DMS153 treated with DMSO at 0.1 percent for 48 hours (cell line): Measurements from ENCODE around the gene CD7.

ENCODE experiments used
- DNase-seq: peaks from one replicate; lab custom pipeline; 2025; ENCODE audit not compliant: unreplicated experiment; lab: John Stamatoyannopoulos, UW

The CD7 gene

DNA sequence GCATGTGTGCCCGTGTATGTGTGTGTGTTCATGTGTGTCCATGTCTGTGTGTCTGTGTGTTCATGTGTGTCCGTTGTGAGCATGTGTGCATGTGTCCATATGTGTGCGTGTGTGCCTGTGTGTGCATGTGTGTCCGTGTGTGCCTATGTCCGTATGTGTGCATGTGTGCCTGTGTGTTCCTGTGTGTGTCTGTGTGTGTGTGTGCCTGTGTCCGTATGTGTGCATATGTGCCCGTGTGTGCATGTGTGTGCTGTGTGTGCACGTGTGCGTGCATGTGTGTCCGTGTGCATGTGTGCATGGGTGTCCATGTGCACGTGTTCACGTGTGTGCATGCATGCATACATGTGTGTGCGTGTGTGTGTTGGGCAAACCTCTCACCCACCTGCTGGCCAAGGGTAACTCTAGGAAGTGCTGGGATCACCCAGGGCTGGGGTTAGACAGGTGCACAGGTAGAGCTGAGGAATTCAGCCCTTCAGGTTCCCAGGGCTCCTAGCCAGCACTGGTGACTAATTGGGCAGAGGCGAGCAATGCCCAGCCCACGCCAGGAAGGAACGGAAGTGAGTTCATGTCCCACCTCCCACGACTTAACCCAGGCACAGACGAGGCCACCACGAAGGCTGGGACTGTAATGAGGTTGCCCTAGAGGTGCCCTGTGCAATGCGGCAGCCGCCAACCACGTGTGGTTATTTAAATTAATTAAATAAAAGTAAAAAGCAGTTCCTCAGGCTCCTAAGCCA lies 35.7 kb downstream of the CD7 start:
- DNase-seq: no peak

DNA sequence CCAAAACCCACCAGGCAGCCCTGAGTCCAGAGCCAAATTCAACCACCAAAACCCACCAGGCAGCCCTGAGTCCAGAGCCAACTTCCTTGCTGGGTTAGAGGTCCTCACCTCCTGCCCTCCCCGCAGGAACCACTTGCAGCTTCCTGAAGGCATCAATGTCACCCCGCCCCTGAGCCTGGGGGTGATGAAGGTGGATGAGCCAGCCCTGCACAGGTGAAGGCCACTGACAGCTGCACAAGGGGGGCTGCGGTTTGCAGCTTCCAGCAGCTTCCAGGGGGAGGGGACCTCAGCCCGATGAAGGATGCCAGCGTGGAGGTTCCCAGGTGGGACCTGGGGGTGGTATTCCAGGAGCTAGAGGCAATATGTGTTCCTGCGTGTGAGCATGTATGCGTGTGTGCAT lies 36.3 kb downstream of the CD7 start:
- no peak for DNase-seq

DNA sequence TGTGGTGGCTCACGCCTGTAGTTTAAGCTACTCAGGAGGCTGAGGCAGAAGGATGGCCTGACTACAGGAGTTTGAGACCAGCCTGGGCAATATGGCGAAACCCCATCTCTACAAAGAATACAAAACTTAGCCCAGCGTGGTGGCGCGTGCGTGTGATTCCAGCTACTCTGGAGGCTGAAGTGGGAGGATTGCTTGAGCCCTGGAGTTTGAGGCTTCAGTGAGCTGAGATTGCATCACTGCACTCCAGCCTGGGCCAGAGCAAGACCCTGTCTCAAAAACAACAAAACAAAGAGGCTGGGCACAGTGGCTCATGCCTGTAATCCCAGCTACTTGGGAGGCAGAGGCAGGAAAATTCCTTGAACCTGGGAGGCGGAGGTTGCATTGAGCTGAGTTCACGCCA lies 36.9 kb downstream of the CD7 start:
- no peak for DNase-seq

DNA sequence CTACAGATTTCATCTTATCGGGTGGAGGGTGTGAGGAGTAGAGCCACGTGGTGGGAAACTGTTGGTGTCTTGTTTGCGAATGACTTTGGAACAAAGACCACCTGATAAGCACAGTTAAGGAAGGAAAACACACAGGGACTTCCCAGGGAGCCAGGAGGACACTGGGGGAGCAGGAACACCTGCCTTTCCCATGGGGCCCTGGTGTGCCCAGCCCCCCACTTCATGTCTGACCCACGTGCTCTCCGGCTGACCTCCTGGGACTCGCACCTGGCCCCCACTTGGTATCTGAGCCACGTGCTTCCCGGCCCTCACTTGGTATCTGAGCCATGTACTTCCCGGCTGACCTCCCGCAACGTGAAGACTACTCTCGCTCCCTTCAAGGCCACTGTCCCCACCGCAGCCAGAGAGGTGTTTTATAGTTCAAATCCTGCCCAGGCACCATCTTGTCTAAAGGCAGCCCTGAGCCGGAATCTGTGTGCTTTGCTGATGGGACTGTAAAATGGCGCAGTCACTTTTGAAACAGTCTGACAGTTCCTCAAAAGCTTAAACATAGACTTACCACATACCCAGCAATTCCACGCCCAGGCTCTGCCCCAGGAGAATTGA lies 38.5 kb downstream of the CD7 start:
- DNase-seq: no peak

DNA sequence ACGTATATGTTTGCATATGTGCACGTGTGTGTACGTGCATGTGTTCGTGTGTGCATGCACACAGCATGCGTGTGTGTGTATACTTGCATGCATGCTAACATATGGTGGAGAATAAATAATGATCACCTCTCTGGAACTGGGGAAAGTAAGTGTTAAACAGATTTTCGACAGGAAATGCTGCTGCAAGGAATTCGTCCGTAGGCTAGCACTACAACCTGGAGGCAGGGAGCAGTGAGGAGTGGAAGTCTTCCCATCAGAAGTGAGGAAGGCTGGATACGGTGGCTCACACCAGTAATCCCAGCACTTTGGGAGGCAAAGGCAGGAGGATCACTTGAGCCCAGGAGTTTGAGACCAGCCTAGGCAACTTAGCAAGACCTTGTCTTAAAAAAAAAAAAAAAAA lies 39.1 kb downstream of the CD7 start:
- DNase-seq: no peak

DNA sequence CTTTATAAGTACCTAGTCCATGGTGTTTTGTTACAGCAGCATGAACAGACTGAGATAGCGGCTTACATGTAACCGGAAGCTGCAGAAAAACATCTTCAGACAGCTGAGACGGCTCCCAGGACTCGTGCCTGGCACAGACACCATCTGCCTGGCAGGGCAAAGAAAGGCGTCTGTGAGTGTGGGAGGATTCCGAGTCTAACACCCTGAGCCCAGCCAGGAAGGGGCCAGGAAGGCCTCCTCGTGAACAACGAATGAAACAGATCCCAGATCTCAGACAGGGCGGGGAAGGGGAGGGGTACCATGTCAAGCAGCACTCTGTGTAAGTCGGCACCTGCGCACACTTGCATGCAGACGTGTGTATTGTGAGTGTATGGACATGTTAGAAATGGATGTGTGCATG lies 39.6 kb downstream of the CD7 start:
- no peak for DNase-seq

DNA sequence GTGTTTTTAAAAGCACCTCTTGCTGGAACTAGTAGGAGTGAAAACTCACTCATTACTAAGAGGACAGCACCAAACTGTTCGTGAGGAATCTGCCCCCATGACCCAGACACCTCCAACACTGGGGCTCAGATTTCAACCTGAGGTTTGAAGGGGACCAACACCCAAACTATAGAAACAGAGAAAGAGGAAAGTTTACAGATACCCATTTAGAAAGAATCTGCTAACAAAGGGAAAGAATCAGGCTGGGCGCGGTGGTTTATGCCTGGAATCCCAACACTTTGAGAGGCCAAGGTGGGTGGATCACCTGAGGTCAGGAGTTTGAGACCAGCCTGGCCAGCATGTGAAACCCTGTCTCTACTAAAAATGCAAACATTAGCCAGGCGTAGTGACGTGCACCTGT lies 40.5 kb downstream of the CD7 start:
- DNase-seq: no peak

DNA sequence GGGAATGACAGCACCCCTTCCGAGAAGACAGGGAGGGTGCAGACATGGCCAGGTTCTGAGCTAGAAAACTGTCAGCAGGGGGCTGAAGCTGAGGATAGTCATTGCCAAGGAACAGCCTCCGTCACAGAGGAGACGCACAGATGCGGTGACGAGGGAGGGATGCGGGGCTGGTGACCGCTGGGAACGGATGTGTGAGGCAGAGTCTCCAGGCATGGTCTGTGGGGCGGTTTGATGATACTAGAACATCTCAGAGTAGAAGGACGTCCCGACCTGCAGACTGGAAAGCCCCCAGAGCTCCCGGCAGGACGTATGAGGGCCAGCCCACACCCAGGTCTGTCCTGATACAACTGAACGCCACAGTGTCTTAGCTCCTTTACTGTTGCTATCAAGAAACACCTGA lies 42.1 kb downstream of the CD7 start:
- DNase-seq: no peak

DNA sequence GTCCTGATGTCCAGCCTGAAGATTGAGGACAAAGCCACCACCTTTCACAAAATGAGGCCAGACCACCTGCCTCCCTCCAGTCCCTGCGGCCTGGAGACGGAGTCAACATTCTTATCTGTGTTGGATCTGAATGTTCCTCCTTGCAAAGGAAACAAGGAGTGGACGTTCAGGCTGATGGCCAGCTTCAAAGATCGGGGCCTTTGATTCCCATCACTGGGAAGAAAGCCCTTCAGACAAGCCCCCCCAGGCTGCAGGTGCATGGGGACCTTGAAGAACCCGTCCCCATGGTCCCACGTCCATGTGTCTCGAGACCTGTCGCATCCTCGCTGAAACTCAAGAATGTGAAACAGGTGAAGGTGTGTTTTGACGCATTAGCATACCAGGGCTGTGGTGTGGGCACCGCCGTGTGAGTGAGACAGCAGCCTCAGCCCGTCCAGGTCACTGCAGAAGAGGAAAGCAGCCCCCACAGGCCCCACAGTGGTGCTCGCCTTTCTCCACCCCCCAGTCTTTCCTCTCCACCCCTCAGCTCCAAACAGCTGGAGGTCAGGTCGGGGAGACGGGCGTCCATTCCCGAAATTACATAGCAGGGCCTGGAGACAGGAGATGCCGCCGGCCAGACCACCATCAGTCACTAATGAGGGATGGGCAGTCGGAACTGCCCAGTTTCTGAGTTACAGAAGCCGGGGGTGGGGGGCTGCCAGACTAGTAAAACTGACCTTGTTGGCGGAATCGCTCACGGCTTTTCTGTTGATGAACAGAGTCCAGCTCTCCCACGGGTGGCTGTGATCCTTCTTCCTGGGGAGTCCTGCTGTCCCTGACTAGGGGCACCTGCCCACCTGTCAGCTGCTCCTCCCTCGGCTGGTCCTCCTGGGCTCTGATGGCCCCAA lies 43.0 kb downstream of the CD7 start:
- DNase-seq: no peak

DNA sequence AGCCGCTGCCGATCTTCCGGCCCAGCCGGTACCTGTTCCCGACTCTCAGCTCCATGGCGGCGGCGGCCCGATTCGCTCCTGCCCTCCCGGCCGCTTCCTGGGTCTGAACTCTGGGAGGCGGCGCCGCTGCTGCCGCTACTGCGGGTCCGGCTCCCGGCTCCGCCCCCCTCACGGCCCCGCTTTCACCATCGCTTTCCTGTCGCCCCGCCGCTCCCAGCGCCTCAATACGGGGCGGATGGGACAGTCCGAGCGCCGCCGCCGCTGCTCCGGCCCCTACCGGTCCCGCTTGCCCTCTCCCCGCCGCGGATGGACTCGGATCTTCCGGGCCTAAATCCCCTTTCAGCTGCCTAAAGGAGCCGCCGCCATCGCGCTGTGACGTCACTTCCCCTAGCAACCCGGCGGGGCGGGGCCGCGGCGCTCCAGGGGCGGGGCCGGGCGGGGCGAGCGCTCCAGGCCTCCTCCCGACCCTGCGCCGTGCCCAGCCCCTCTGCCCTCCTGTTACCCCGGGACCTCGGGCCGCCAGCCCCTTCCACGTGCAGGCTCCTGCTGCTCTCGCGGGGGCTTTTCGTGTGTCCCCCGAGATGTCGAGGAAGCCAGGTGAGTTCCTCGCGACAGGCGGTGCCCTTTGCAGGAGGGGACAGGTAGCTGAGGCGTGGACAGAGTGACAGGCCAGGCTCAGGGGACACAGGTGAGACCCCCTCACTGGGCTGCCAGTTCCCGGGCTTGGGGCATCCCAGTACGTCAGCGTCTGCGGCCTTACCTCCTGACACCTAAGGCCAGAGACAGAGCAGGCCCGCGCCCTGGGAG lies 43.9 kb downstream of the CD7 start, which contains the start of gene CSNK1D:
Gene CSNK1D (minus strand): TSS at position 374 of the 807 bp plus-strand sequence. CDS start 319 bp downstream, at position 55.
- peak; percentile 48 for DNase-seq

DNA sequence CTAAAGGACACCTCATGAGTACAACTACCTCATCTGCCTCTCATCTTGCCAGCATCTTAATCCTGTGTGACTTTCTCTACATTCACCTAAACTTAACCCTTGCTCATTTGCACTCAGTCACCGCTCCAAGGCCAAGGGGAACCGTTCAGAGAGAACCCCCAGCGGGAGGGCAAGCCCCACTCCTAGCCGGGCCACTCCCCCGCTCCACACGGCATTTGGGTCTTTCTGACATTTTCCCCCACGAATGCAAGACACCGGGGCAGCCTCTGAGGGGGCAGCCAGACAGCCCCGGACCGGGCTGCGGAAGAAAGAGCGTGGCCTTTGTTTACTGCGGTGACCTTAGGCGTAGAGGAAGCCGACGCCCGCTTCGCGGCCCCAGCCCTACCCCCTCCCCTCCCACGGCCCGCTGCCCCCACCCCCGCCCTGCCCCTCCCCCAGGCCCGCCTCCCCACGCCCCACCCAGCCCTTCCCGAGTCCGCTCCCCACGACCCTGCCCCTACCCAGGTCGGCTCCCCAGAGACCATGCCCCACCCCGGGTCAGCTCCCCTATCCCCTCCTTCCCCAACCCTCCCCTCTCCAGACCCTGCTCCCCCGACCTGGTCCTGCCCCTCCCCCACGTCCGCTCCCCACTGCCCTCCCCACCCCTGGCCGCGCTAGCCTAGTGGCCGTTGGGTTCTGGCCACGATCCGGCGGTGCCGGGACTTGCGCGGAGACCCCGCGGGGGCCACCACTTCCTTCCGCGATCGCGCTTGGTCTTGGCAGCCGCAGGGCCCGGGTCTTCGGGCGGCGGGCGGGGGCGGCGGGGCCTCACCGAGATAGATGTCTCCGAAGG lies 44.7 kb downstream of the CD7 start:
- no peak for DNase-seq

DNA sequence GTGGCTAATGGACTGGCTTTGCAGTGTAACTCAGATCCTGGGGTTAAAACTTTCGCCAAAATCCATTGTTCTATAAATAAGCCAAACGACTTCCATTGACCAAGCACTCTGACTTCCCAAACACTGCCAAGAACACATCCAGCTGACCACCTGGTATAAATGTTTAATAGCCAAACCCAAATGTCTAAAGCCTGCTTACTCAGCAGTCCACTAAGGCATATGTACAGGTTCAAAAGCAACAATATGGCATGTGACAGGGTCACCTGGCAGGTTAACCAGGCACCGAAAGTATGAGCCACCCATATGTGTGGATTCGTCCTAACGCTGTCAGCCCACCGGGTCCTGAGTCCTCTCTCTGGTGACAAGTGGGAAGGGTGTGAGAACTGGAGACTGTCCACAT lies 46.0 kb downstream of the CD7 start:
- DNase-seq: no peak

DNA sequence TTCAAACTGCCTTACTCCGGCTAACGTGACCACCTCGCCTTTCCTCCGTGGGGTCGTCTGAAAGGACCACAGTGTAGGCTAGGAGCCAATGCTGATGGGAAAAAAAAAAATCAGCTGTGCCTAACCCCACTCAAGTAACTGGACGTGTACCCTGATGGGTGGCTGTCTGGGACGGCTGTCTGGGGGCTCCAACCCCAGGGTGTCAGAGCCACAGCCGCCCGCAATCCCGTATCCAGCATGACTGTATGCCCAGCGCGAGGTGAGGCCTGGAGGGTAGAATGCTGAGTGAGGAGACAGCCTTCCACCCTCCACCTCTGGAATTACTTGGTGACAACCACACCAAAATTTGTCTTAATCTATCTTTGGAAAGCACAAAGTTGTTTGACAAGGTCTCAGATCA lies 46.8 kb downstream of the CD7 start:
- no peak for DNase-seq

DNA sequence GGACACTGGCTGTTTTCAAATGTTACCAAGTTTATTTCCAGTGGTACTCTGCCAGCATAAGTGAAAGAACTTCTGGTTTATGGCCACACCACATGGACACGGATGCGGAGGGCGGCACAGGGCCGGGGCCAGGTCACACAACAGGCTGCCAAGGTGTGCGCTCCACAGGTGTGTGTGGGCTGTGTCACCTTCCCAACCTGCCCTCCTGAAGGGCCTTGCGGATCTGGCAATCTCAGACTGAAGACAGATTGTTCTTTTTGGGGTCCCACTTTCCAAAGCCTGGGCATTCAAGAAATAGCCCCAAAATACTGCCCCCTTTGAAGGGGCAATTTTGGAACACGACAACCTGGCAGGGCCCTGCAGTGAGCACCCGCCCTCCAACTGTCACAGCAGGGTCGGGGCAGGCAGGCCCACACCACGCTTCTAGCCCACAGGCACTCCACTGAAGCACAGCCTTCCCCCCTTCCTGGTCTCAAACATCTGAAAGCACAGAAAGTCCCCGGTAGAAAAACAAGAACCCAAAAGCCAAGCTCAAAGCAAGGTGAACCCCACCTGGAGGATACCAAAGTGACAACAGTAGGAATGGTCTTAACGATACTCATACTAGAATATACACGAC lies 47.4 kb downstream of the CD7 start:
- no peak for DNase-seq

DNA sequence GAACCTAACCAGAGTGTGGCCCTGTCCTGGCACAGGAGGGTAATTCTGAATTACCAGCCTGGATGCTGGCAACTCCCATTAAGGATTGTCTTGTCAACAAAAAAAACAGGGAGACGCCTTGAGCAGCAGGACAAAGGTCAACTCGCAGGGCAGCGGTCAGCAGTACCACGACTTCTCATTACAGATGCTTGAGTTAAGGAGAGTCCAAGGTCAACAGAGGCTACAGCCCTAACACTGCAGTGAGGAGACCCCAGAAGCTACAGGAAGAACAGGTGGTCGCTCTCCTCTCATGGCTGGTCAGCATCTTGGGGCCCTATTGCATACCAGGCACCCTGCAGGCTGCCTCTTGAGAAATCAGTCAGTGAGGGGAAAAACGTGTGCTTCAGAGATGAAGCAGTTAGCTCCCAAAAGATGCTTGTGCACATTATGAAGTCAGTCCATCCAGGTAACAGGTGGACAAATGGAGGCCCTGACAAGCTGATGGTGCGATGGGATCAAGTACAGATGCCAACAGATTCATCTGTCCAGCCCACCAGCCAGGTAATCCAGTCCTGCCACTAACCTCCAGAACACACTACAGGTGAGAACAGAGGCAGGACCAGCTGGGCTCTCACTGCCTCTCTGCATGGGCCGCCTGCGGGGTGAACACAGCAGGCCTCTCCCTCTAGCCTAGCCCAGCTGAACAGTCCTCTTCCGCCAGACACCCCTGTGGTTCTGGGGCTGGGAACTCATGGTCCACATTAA lies 48.1 kb downstream of the CD7 start:
- DNase-seq: no peak

DNA sequence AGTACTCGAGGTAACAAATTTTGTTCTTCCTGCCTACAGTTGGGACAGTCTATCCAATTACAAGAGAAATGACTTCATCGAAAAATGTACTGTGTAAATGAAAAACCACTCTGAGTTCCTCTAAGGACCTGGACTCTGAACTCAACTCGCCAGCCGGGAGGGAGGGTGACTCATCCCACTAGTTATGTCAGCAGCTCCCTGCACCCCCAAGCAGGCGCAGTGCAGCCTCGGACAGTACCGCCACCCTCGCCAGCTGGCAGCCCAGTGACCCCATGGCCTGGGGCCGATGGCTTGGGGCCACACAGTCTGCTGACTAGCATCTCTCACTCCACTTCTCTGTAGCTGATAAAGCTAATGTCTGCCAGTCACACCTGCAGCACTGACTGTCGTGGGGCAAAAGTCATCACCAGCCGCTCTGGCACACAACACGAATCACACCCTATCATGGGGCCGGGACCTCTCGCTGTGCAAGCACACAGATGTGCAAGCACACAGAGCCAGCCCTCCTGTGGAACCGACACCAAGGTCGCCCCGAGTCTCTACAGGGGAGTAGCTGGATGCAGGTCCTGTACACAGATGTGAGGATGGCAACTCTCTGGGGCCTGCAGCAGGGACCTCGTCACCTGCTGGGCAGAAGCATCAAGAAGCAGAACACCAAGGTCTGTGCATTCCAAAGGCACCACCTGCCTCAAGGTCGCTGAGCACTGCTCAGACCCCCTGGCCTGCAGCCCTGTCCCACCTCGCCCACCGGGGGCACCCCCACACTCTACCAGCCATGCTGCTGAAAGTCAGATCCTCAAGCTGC lies 49.6 kb downstream of the CD7 start:
- DNase-seq: no peak

DNA sequence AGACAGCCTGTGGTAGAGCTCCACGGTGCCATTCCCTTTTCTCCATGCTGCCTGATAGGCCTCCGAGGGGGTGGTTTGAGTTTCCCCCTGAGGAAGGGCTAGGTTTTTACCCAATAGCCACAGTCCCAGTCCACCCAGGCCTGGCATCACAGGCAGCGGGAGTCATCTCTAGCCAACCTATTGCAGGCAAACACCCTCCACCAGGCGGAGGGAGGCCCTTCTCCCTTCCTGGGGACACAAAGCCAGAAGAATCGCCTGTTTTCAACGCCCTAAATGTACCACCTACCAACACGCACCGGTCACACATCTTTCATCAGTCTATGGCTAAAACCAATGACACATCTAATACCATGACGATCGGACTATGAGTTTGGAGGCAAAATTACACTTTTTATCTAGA lies 51.3 kb downstream of the CD7 start:
- no peak for DNase-seq
